Activated CD8-positive, alpha-beta memory T cell treated with anti-CD3 and anti-CD28 coated beads for 36 hours (primary cell): ENCODE results near the gene ABCC8. TPM values are rescaled to one million over a fixed set of nuclear protein-coding genes. Genes with fewer than 3 reads are reported as not detected.

Source experiments
- CTCF ChIA-PET: fragments of 350-600 bp; sonication (Branson Sonifier 250); formaldehyde crosslinking; loops from one replicate; lab custom pipeline; 2021; ENCODE audit warnings: antibody characterized with exemption; lab: Charles Lee
- POLR2A ChIA-PET: fragments of 350-600 bp; sonication (Branson Sonifier 250); formaldehyde crosslinking; loops from one replicate; lab custom pipeline; 2021; ENCODE audit warnings: antibody characterized with exemption; lab: Charles Lee
- total RNA-seq, 2 experiments: library from RNA; stranded (reverse); gene quantifications; one replicate each; pipeline ENCODE4 v1.2.3, GENCODE V29; 2021

ABCC8 gene
- total RNA-seq, 2 experiments from 2014 or later, result not detected

DNA sequence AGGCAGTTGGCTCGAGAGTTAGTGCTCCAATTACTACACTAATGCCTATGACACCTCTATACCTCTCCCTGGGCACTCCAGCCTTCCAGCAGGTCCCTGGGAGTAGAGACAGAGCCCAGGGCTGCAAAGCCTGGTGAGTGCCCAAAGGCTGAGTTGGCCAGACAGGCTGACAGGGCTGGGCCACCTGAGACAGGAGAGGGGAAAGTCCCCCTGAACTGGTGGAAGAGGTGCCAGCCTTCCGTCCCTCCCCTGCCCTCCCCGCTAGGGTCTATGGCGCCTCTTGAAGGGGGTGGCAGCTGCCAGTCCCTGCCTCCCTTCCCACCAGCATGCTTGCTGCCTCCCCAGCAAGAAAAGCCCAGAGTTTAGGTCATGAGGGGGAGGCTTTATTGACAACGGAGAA is 91.2 kb downstream of the ABCC8 start:
- POLR2A ChIA-PET, result no interaction called here
- CTCF ChIA-PET, result interaction anchor here (0.6 to 3.4 kb wide), 5 partner anchors 12 to 156 kb away, joined by 4 to 42 read pairs (median 13); no protein-coding TSS in a partner anchor

DNA sequence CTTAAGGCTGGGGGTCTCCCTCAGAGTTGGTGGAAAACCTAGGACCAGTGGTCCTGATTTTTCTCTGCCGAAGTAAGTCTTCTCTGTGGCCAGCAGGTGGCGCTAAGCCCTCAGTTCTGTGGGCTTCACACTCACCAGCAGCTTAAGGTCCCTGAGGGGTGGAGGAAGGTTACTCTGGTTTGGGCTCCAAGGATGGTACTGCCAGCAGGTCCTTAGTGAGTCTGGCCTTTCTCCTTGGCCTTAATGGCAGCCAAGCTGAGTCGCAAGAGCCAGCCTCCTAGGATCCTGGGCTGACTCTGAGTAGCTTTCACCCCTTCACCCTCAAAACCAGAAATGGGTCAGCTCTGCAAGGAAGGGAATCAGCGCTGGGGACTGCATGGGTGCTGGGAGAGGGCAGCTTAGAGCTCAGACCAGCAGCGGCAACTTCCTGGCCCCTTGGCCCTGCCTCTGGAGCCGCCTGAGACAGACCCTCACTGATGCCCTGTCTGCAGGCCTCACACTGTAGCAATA is 92.6 kb downstream of the ABCC8 start:
- ChIA-PET CTCF (interaction anchor here (0.6 to 3.4 kb wide), 19 partner anchors 10 to 185 kb away, joined by 3 to 42 read pairs (median 4); partner anchors contain the start of genes ABCC8 and OTOG), POLR2A (interaction anchor here (0.6 kb wide), 1 partner anchor 611 kb away, joined by 5 read pairs; no protein-coding TSS in a partner anchor)

DNA sequence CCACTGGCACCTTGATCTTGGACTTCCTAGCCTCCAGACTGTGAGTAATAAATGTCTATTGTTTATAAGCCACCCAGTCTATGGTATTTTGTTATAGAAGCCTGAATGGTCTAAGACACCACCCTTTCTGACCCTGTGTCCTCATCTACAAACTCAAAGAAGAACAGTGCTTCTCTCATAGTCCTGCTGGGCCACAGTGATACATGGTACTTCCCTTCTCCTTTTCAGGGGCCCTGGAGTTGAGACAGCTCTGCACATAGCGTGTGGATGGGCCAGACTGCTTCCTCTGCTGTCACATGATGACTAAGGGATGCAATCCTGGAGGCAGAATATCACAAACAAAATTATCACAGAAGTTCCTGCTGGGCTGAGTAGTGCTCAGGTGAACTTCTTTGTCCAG is 93.2 kb downstream of the ABCC8 start:
- ChIA-PET POLR2A (interaction anchor here (0.6 kb wide), 1 partner anchor 610 kb away, joined by 5 read pairs; no protein-coding TSS in a partner anchor), CTCF (interaction anchor here (0.8 to 3.4 kb wide), 17 partner anchors 10 to 165 kb away, joined by 3 to 42 read pairs (median 4); partner anchors contain the start of genes ABCC8 and OTOG)

DNA sequence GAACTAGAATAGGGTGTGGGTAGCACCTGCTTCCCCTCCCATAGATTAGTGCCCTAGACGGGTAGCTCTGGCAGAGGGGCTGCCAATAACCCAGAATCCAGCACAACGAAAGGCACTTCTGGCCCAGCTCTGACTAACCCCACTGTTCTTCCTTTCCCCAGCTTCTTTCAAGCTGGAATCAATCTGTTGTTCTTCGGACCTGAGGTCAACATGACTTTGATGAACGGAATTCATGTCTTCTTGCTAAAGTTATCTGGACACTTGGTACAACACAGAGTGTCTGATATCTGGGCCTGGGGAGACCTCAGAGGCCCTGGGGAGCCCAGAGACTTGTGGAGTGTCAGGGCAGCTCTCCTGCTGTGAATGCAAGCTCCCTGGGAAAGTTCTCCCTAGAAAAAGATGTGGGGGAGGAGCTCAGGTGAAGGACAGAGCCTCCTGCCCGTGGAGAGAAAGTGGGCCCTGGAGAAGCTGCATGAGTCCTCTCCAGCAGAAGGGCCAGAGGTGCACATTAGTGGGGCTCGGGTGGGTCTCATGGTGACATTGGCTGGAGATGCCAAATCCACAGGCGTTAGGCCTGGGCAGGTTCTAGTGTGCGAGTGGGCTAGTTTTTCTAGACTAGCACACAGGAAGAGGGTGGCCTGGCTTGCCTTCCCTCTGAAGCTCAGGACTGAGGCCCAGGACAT is 94.5 kb downstream of the ABCC8 start:
- CTCF ChIA-PET, result interaction anchor here (0.8 to 3.4 kb wide), 4 partner anchors 19 to 165 kb away, joined by 3 to 42 read pairs (median 4); partner anchors contain the start of gene OTOG
- POLR2A ChIA-PET, result no interaction called here

DNA sequence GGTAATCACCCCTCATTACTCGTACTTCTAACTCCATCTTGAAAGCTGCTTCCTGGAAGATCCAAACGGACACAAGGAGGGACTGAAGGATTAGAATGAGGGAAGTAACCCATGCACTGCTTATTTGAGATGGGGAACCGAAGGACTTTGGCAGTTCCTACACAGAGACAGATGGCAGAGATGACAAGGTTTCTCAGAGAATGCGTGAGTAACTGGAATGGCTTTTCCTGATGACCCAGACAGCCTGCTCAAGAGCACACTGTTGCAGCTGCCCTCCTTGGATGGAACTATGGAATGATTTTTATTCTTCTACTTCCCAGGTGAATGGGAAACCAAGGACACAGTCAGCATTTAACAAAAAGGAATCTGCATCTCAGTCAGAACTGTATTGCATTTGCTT is 95.5 kb downstream of the ABCC8 start:
- ChIA-PET CTCF (interaction anchor here (0.8 to 1.0 kb wide), 2 partner anchors 18 to 151 kb away, joined by 3 read pairs; no protein-coding TSS in a partner anchor), POLR2A (no interaction called here)

DNA sequence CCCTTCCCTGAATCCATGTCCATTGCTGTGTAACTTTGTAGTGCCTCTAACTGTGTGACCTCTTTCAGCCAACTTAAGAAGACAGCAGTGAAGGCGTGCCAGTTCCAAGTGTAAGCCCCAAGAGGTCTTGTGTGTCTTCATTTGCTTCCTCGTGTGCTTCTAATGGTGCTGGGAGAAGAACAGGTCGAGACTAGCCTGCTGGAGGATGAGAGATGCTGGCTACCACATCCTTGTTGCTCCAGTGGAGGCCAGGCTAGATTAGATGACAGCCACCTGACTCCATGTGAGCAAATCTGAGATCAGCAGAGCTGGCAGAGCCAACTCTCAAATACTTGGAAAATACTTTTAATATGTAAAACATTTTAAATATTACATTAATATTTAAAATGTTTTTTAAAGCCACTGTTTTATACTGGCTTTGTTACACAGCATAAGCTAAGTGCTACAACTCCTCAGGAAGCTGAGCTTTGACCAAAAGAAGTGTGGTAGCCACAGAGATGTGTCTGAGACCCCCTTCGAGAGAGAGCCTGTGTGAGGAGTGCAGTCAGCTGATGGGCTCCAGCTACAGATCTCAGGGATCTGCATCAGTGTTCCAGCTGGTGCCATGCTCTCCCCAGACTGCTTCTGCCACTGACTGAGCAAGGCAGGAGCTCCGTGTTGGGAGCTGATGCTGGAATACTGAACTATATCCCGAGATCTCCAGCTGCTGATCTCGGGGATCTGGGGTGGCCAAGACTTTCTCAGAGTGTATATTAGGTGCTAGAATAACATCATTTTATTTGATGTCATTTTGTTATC is 97.1 kb downstream of the ABCC8 start:
- POLR2A ChIA-PET, result no interaction called here
- CTCF ChIA-PET, result interaction anchor here (1.1 kb wide), 1 partner anchor 150 kb away, joined by 4 read pairs; no protein-coding TSS in a partner anchor

DNA sequence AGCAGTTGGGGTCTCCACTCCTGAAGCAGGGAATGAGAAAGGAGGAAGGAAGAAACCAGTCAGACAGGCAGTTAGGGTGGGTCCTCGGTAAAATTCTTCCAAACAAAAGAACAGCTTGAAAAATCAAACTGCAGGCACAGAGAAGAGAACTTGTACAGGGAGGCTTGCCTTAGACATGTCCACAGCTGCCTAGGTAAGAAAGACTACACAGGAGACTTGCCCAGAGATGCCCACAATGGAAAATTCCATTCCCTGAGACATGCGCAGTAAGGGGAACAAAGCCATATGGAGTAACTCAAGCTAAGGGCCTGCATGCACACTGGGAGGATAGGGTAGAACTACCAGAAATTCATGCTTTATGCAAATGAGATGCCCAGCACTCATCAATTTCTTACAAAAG is 98.0 kb downstream of the ABCC8 start:
- ChIA-PET POLR2A (no interaction called here), CTCF (interaction anchor here (1.1 kb wide), 1 partner anchor 149 kb away, joined by 4 read pairs; no protein-coding TSS in a partner anchor)

DNA sequence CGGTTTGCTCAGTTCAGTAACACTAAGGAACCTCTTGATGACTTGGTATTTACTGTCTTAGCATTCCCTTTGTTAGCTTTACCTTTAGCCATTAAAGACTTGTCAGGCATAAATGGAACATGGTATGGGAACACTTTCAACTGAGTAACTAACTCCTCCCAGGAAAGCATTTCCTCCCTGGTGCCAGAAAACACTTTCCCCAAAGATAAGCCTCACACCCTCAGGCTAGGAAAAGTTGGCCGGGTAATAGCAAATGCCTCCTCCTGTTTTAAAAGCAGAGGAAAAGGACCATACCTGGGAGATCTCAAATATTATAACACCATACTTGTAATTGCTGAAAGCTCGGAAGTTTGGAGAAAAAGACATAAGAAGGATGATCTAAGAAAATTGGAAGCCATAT is 100.2 kb downstream of the ABCC8 start:
- ChIA-PET CTCF (interaction anchor here (0.6 kb wide), 1 partner anchor 172 kb away, joined by 6 read pairs; no protein-coding TSS in a partner anchor), POLR2A (no interaction called here)

DNA sequence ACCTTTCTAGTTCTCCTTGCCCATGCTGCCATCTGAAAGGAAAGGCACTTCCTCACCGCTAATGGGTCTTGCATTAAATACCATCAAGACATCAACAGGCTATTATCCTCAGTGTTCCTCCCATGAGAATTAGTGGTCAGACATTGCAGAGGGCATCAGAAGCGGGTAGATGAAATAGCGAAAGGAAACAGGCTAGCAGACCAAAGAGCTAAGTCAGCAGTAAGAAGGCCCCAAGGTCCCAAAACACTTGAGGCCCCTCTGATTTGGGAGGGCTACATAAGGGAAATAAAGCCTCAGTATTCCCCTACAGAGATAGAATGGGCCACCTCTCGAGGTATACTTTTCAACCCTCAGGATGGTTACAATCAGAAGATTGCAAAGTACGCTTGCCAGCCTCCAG is 101.1 kb downstream of the ABCC8 start:
- CTCF ChIA-PET, result no interaction called here
- POLR2A ChIA-PET, result no interaction called here

DNA sequence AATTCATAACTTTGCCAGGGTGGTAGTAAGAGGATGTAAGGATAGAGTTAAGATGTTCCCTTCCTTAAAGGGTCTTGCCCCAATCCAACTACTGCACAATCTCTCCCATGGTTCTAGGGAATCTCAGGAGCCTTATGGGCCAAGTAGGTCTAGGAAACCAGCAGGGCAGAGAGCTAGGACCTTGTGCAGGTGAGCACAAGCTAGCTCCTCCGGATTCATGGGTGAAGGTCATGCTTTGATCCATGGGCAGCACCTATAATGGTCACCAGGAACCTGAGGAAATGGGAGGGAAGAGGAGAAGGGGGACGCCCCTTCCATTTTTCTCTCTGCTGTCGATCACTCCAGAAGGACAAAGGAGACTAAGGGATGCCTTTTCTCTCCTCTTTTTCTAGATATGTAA is 105.0 kb downstream of the ABCC8 start:
- ChIA-PET CTCF (interaction anchor here (1.6 kb wide), 1 partner anchor 141 kb away, joined by 3 read pairs; no protein-coding TSS in a partner anchor), POLR2A (no interaction called here)

DNA sequence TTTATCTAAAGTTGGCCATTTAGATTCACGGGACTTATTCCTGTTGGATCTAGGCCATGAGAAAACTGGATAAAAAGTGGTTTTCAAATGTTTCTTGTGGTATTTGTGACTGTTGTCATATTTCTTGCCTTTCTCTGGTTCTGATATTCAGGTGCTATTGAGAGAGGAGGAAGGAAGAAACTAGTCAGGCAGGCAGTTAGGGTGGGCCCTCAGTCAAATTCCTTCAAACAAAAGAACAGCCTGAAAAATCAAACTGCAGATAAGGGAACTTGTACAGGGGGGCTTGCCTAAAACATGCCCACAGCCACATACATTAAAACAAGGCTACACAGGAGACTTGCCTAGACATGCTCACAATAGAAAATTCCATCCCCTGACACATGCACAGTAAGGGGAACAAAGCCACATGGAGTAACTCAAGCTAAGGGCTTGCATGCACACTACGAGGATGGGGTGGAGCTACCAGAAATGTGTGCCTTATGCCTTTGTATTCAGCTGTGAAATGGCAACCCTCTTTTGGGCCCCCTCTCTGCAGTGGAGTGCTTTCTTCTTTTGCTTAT is 106.9 kb downstream of the ABCC8 start:
- CTCF ChIA-PET, result no interaction called here
- POLR2A ChIA-PET, result no interaction called here

DNA sequence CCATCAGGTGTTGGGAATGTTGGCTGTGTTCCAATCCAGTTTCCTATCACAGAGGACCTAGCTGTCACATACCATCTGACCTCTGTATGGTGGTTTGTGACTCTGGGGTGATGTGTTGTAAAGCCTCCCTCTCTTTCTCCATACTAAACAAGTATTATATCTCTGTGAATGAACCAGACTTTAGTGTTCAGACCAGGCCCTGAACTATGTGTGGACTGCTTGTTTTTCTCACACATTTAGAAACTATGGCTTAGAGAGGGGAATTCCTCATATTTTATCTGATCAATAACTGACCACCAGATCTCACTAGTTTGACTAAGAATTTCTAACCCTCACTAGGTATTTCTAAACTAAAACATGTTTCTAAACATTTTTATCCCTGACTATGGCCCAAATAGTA is 107.6 kb downstream of the ABCC8 start:
- CTCF ChIA-PET, result no interaction called here
- POLR2A ChIA-PET, result no interaction called here

DNA sequence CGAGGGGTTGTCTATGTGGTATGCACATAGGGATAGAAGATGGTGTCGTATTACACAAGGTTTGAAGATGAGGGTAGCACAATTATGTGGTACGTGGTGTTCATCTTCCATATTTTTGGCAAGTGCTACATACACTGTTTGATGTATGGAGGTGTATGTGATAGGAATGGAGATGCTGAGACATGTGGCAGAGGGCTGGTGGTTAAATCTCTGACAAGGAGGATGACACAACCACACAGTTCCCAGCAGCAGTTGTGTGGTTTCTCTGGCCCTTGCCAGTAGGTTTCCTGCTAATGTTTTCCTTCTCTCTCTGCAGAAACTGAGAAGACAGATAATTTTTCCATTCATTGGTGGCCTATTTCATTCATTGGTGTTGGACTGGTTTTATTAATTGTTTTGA is 108.1 kb downstream of the ABCC8 start:
- ChIA-PET CTCF (no interaction called here), POLR2A (no interaction called here)

DNA sequence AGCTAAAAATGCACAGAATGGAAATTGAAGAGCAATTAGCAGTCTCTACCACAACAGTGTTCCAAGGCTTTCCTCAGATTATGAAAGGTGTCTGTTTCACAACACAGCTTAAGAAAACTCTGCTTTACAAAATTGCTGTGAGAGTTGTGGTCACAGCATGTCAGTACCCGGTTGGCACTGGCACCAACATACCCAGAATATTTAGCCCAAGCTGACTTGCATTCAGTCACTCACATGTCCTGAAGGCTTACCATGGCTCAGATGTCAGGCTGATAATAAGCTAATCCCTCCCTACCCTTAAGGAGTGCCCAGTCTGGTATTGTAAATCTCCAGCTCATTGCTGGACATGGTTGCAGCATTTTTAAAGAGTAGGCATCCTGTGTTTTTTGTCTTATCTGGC is 110.2 kb downstream of the ABCC8 start:
- ChIA-PET POLR2A (no interaction called here), CTCF (interaction anchor here (2.2 kb wide), 1 partner anchor 12 kb away, joined by 16 read pairs; no protein-coding TSS in a partner anchor)

DNA sequence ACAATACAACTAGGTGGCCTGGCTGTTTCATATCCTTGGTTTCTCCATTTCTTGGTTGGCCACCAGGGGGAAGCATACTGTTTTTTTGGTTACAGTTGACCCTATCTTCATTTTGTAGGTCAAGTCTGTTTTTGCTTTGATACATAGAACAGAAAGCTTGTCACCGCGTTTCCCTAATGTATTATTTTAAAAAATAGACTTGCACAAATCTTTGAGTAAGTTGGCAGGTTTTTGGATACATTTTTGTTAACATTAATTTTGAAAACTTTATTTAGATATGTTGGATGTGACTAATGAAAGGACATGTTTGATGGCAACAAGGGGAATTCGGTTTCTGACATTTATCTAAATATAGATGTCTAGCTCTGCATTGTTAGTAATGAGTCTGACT is 122.0 kb downstream of the ABCC8 start:
- POLR2A ChIA-PET, result no interaction called here

DNA sequence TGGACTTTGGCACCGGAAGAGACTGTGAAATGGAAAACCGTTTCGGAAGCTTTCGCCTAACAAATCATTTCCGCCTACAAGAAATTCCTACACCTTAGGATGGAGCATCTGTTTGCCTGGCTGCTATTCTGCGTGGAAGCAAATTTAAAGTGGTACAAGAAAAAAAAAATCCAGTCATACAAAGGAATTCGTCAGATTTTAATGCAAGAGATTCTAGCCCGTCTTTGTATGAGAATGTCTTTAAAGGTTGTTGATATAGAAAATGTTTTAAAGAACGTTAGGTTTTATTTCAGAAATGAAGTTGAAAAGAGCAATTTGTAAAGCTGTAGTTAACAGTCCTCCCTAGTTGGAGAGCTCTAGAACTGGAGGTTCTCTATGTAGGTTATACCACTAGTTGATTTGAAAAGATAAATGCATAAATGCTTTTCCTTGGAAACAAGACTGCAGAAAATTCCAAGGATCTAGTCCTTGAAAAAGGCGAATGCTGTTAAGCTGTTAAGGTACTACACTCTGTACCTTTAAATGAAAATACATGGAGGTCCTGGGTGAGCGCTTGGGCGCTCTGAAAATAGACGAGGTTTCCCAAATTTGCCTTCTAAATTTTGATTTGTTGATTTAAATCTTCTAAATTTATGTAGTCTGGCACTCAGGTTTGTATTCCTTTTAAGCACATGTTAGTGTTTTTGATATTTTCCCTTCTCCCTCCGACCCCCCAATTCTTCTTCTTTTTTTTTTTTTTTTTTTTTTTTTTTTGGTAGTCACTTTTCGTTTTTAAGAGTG is 122.6 kb downstream of the ABCC8 start:
- ChIA-PET CTCF (interaction anchor here (0.7 to 3.0 kb wide), 10 partner anchors 12 to 1168 kb away, joined by 3 to 16 read pairs (median 5); no protein-coding TSS in a partner anchor), POLR2A (interaction anchor here (1.0 to 1.2 kb wide), 2 partner anchors 77 to 78 kb away, joined by 3 read pairs; partner anchors contain the start of gene NUCB2)

More for the DNA sequence above, 122.0 kb downstream of the ABCC8 start:
- CTCF ChIA-PET, result interaction anchor here (0.6 to 3.0 kb wide), 9 partner anchors 12 to 1167 kb away, joined by 3 to 16 read pairs (median 5); no protein-coding TSS in a partner anchor

DNA sequence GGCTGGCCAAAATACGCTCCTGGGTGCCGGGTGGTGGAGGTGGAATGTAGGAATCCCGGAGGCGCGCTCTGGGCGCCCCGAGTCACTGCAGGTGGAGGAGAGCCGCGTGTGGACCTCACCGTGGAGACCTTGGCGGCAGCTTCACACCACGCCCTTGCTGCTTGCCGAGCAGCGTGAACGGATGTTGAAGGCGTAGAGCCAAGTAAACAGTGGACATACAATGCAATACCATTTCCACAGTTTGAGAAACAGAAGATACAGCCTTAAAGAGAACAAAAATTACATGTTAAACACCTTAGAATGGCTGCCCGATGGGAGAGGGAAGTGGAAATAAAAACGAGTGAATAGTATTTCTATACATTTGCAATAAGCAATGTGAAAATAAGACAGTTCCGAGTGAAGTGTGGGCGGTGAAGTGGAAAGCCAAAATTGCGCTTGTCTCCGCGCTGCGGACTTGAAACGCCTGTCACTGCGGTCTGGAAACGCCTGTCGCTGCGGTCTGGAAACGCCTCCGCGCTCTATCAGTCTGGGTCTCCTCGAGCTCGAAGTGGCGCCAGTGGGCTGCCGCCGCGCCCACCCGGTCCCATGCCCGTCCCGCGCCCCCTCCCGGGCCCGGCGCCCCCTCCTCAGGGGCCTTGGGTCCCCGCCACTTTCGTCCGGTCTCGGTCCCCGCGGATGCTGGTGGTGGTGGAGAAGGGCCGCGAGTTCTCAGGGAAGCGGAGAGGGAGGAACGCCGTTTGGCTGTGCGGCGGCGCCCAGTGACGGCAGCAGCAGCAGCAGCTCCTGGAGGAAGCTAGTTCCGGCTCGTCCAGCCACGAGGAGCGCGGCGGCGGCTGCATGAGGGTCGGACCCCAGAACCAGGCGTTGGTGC is 123.5 kb downstream of the ABCC8 start:
- ChIA-PET CTCF (interaction anchor here (1.3 to 3.0 kb wide), 6 partner anchors 13 to 123 kb away, joined by 3 to 16 read pairs (median 5); no protein-coding TSS in a partner anchor), POLR2A (interaction anchor here (1.0 to 1.2 kb wide), 2 partner anchors 76 to 78 kb away, joined by 3 read pairs; partner anchors contain the start of gene NUCB2)
